ENCODE measurements around the gene NIT2. TPM values are rescaled to one million over a fixed set of nuclear protein-coding genes. Genes with fewer than 3 reads are reported as not detected.

Gene NIT2
- total RNA-seq, 1 experiment from 2014 or later = 42.6 TPM

- H3K9me3 Mint-ChIP-seq (ENCODE audit: unreplicated experiment) = no peaks in the 10 kb centered on the region
- H3K27ac Mint-ChIP-seq (ENCODE audit: low read depth, unreplicated experiment) = no peak overlapping the region
- CTCF ChIA-PET = no interaction called here
- intact Hi-C loops (cut with micrococcal nuclease) = no loop called here
- peak; percentile 6 for DNase-seq (ENCODE audit: unreplicated experiment)
- H3K4me1 Mint-ChIP-seq (ENCODE audit: insufficient read depth, unreplicated experiment) = no peaks in the 10 kb centered on the region
- H3K36me3 Mint-ChIP-seq (ENCODE audit: insufficient read depth, unreplicated experiment) = peaks cover 72% of the 10 kb centered on the region
- no TSS peak for BruUV-seq (replicated peaks)
- POLR2A ChIA-PET = interaction anchor here (0.7 kb wide), 1 partner anchor 14 kb away, joined by 3 read pairs; no protein-coding TSS in a partner anchor
- no peak for TF ChIP-seq CTCF (IDR thresholded peaks at IDR 0.05; ENCODE audit: unreplicated experiment)
- no peak overlapping the region for H3K4me3 Mint-ChIP-seq (ENCODE audit: unreplicated experiment)
- no peaks in the 10 kb centered on the region for H3K27me3 Mint-ChIP-seq (ENCODE audit: insufficient read depth, unreplicated experiment)
These were observed 33.9 kb downstream of the NIT2 start for GRCh38 chr3:100368441-100368840.

GRCh38 chr3:100370756-100371155 is 36.2 kb downstream of the NIT2 start:
- POLR2A ChIA-PET = interaction anchor here (0.6 to 1.2 kb wide), 3 partner anchors 9 to 35 kb away, joined by 3 to 5 read pairs (median 3); partner anchors contain the start of genes LNP1 and TOMM70
- BruUV-seq (replicated peaks) = no TSS peak
- H3K36me3 Mint-ChIP-seq (ENCODE audit: insufficient read depth, unreplicated experiment) = peaks cover 59% of the 10 kb centered on the region
- H3K4me3 Mint-ChIP-seq (ENCODE audit: unreplicated experiment) = no peak overlapping the region
- CTCF ChIA-PET = no interaction called here
- no peaks in the 10 kb centered on the region for H3K9me3 Mint-ChIP-seq (ENCODE audit: unreplicated experiment)
- intact Hi-C loops (cut with micrococcal nuclease) = no loop called here
- H3K4me1 Mint-ChIP-seq (ENCODE audit: insufficient read depth, unreplicated experiment) = no peaks in the 10 kb centered on the region
- H3K27ac Mint-ChIP-seq (ENCODE audit: low read depth, unreplicated experiment) = no peak overlapping the region
- no peaks in the 10 kb centered on the region for H3K27me3 Mint-ChIP-seq (ENCODE audit: insufficient read depth, unreplicated experiment)
- TF ChIP-seq CTCF (IDR thresholded peaks at IDR 0.05; ENCODE audit: unreplicated experiment) = no peak
- DNase-seq (ENCODE audit: unreplicated experiment) = no peak

- Mint-ChIP-seq H3K27ac (ENCODE audit: low read depth, unreplicated experiment) (no peak overlapping the region), H3K36me3 (ENCODE audit: insufficient read depth, unreplicated experiment) (peaks cover 66% of the 10 kb centered on the region), H3K27me3 (ENCODE audit: insufficient read depth, unreplicated experiment) (no peaks in the 10 kb centered on the region), H3K4me1 (ENCODE audit: insufficient read depth, unreplicated experiment) (no peaks in the 10 kb centered on the region), H3K4me3 (ENCODE audit: unreplicated experiment) (no peak overlapping the region), H3K9me3 (ENCODE audit: unreplicated experiment) (no peaks in the 10 kb centered on the region)
- TF ChIP-seq CTCF (IDR thresholded peaks at IDR 0.05; ENCODE audit: unreplicated experiment) = no peak
- intact Hi-C loops (cut with micrococcal nuclease) = no loop called here
- ChIA-PET CTCF (interaction anchor here (0.7 to 0.8 kb wide), 3 partner anchors 290 to 543 kb away, joined by 3 to 5 read pairs (median 3); no protein-coding TSS in a partner anchor), POLR2A (interaction anchor here (0.7 to 1.2 kb wide), 4 partner anchors 11 to 27 kb away, joined by 3 to 4 read pairs (median 4); partner anchors contain the start of gene LNP1)
- BruUV-seq (replicated peaks) = no TSS peak
- DNase-seq (ENCODE audit: unreplicated experiment) = no peak
These were observed 40.0 kb downstream of the NIT2 start for GRCh38 chr3:100374521-100374920.

- Mint-ChIP-seq H3K27me3 (ENCODE audit: insufficient read depth, unreplicated experiment) (no peaks in the 10 kb centered on the region), H3K9me3 (ENCODE audit: unreplicated experiment) (no peaks in the 10 kb centered on the region), H3K36me3 (ENCODE audit: insufficient read depth, unreplicated experiment) (peaks cover 68% of the 10 kb centered on the region), H3K4me1 (ENCODE audit: insufficient read depth, unreplicated experiment) (no peaks in the 10 kb centered on the region), H3K4me3 (ENCODE audit: unreplicated experiment) (no peak overlapping the region), H3K27ac (ENCODE audit: low read depth, unreplicated experiment) (no peak overlapping the region)
- no TSS peak for BruUV-seq (replicated peaks)
- intact Hi-C loops (cut with micrococcal nuclease) = no loop called here
- no peak for TF ChIP-seq CTCF (IDR thresholded peaks at IDR 0.05; ENCODE audit: unreplicated experiment)
- ChIA-PET CTCF (interaction anchor here (0.6 to 0.7 kb wide), 2 partner anchors 15 to 226 kb away, joined by 3 read pairs; no protein-coding TSS in a partner anchor), POLR2A (interaction anchor here (0.6 to 0.9 kb wide), 2 partner anchors 9 to 22 kb away, joined by 3 read pairs; no protein-coding TSS in a partner anchor)
- no peak for DNase-seq (ENCODE audit: unreplicated experiment)
These were observed 41.7 kb downstream of the NIT2 start for GRCh38 chr3:100376301-100376700.

Data from MCF 10A (cell line).